Erythroblast (primary cell): ENCODE data around the gene VENTX.

Source experiments
- DNase-seq, 2 experiments: peaks; one replicate each; lab custom pipeline; 2025; lab: John Stamatoyannopoulos, UW
- GATA1 ChIP-seq: IDR thresholded peaks from 2 replicates; pipeline ENCODE4 v1.6.1; 2011; ENCODE audit warnings: low read depth, mild to moderate bottlenecking, control low read depth, low read length, moderate library complexity
- POLR2A ChIP-seq: IDR thresholded peaks from 2 replicates; pipeline ENCODE4 v1.6.1; 2011; ENCODE audit warnings: mild to moderate bottlenecking, low read length

Gene VENTX

DNA sequence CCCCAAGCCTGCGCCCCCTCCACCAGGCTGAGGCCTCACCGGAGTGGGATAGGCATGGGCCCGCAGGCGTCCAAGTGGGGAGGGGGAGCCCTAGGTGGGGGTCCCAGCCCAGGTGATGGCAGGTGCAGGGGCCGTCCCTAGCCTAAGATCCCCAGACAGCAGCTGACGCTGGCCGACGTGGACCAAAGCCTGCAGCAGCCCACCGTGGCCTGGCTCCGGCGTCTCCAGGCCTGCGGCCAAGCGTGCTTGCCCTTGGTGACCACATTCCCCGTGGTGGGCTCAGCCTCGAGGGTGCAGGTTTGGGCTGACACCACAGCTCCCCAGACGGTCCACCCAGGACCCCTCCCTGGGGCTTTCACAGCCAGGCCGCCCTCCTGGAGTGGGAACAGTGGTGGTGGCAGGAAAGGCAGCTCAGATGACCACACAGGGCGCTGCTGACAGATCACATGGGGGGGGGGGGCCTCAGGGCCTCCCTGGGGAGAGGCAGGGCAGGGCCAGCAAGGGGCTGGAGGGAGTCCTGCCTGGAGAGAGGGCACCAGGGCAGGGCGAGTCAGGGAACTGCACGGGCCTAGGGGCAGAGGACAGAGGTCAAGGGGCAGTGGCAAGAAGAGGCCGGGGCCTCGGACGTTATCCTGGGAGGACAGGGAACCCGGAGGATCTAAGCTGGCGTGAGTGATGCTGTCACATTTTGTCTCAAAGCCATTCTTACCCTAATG is 39.8 kb downstream of the VENTX start:
- no peak for DNase-seq
- TF ChIP-seq GATA1 (no peak), POLR2A (no peak)

DNA sequence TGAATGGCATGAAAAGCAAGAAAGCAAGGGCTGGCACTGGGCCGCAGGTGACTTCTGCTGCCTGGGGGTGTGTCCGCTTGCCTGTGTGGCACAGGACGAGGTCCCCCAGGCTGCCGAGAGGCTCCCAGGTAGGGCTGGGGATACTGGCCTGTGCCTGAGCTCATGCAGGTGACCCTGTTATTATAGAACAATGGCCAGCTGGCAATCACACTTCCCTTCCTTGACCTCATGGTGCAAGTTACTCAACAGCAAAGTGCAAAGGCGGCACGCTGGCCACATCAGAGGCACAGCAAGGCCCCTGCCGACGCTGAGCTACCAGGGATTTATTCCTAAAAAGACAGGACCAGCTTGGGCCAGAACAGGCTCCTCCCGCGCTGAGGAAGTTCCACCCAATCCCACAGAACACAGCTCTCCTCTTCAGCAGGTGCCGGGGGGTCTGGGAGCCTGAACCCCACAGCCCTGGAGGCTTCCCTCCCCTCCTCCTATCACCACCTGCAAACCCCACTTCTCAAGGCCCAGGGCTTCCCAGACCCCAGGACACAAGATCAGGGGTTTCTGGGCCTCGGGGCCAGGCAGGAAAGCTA is 40.4 kb downstream of the VENTX start:
- DNase-seq = no peak
- no peak for TF ChIP-seq POLR2A
- no peak for TF ChIP-seq GATA1

DNA sequence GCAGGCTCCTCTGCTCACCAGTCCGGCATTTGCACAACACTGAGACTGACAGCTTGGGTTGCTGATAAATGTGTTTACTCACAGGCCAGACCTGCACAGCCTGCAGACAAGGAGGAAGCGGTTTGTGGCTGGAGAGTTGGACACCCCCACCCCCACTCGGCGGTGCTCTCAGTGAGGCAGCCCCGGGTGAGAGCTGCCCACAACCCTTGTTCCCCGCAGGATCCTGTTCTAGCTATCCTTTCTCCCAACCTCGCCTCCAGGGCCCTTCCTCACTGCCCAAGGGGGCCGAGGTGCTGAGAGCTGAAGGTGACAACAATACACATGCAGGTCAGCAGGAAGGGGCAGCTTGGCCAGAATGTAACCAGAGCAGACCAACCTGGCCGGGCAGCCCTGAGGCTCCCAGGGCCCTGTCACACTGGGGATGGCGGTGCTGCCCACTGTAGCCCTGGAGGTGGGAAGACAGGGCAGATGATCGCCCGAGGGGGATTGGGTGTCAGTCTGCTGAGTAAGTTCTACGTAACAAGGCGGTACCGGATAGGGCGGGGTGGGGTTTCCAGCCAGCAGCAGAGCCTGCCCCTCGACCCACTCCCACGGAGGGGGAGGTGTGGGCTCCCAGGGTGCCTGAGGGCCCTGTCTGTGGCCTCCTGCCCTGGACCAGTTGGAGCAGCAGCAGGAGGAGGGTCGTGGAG is 41.1 kb downstream of the VENTX start:
- DNase-seq = peak; percentile 90 to 93
- no peak for TF ChIP-seq GATA1
- TF ChIP-seq POLR2A = peak; percentile 66

DNA sequence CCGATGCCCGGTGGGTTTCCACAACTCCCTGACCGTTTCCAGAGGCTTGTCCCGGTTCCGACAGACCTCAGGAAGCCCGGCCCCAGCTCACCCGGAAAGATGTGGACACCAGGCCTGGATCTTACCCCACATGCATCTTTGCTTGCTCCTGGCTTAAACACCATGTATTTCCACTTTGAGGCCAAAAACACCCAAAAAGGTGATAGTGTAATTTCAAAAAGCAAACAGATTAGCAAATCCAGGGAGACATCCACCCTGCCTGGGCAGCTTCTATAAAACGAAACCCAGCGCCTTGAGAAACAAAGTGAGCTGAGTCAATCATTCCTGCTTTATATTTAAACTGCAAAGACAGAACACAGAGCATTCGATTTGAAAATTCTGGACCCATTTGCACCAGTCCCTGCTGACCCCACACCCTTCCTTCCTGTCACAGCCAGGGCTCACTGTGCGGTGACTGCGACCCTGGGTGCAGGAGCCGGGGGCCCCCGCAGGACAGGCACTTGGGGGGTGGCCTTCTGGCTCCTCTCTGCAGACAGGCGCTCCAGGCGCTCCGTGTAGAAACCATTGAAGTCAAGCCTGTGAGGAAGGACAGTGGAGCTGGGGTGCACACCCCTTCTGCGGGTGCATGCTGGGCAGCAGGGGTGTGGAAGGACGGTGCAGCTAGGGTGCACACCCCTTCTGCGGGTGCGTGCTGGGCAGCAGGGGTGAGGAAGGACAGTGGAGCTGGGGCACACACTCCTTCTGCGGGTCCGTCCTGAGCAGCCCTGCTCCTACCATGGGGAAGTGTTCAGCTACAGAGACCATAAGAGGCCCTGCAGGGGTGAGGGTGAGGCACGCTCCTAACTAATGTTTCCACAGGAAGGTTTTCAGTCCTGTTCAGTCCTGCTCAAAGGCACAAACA is 41.9 kb downstream of the VENTX start:
- peak; percentile 36 to 48 for DNase-seq
- TF ChIP-seq POLR2A (no peak), GATA1 (no peak)

DNA sequence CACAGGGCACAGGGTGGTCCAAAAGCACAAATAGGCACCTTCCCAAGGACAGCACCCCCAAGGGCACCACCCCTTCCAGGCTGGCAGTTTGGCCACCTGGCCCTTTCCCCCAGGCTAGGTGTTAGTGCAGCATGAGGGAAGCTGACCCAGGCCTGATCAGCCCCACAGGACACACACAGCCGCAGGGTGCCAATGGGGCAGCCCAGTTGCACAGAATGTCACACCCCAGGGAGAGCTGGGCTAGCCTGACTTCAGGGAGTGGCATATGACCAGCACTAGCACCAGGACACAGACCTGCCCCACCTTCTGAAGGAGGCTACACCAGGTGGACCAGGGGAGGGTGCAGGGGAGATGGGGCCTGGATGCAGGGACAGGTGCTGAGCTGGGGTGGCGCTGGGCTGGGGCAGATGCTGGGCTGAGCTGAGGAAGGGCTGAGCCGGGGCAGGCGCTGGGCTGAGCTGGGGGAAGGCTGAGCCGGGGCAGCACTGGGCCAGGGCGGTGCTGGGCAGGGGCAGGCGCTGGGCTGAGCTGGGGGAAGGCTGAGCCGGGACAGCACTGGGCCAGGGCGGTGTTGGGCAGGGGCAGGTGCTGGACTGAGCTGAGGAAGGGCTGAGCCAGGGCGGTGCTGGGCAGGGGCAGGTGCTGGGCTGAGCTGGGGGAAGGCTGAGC is 42.9 kb downstream of the VENTX start:
- TF ChIP-seq POLR2A (no peak), GATA1 (no peak)
- DNase-seq = no peak

DNA sequence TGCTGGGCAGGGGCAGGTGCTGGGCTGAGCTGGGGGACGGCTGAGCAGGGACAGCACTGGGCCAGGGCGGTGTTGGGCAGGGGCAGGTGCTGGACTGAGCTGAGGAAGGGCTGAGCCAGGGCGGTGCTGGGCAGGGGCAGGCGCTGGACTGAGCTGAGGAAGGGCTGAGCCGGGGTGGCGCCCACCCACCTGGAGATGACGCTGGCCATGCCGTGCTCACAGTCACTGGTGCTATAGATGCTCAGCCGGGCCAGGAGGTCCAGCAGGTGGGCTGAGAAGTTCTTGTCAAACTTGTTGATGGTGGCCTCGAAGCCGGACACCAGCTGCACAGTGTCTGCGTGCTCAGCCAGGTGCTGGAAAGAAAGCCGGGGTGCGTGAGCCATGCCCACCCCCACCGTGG is 43.4 kb downstream of the VENTX start:
- no peak for DNase-seq
- TF ChIP-seq POLR2A (no peak), GATA1 (no peak)

DNA sequence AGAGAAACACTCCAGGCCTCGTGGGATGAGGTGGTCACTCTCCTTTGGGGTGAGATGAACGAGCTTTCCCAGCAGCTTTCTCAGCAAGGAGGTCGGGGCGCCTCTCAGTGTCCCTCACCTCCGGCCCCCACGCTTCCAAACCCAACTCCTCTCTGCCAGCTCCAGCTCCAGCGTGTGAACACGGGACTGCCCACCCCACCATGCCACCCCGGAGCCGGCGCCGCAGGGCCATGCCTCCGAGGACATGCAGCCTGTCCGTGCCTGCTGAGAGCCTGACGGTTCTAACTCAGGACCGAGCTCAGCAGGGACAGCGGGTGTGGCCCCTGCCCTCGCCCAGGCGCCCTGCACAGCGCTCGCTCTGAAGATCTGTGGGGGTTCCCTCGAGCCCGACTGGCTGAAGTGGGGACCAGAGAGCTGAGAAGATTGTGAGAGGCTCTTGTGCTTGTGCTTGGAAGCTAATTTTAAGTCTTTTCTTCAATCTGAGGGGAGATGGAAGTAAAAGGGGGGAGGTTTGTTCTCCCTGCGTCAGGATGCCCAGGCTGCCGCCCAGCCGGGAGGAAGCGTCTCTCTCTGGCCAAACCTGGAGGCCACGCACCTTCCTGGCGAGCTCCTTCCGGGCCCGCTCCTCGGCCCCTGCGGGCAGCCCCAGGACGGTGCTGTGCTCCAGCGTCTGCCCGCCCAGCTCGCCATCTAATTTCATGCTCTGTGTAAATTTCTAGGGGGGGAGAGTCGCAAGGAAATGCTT is 44.1 kb downstream of the VENTX start:
- DNase-seq = no peak
- TF ChIP-seq POLR2A (no peak), GATA1 (no peak)

DNA sequence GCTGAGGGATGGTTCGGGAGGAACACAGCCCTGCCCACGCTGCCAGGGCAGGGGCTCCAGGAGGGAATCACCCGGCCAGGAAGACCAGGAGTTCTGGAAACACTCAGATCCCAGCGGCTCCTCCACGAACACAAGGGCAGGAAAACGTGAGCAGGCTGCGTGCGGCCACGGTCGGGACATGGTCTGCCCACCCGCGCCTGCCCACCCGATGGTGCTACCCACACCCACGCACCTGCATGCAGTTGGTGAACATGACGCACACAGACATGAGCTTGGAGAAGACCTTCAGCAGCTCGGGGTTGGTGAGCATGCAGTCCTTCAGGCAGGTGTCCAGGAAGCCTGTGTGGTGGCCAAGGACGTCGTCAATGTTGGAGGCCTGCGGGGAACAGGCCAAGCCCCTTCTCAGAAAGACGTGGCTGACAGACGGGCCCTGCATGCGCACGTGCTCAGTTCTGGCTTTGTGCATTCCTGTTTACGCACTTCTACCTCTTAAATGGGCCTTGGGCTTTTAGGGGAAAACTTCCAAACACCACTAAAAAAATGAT is 45.3 kb downstream of the VENTX start:
- no peak for DNase-seq
- TF ChIP-seq POLR2A (no peak), GATA1 (no peak)

DNA sequence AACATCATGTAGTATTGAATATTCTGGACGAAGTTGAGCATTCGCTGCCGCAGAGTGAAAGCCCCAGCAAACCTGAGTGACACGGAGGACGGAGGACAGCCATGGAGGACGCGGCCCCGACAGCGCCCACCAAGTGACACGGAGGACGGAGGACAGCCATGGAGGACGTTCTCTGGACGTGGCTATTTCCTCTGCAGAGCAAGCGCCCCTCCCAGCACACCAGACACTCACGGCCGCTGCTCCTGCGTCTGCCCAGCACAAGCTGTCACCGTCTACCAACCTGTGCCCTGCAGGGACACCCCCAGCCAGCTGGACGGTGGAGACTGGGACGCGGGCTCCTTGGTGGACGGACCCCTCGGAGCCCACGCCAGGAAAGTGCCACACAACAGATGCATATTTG is 46.3 kb downstream of the VENTX start:
- no peak for DNase-seq
- TF ChIP-seq POLR2A (no peak), GATA1 (no peak)

DNA sequence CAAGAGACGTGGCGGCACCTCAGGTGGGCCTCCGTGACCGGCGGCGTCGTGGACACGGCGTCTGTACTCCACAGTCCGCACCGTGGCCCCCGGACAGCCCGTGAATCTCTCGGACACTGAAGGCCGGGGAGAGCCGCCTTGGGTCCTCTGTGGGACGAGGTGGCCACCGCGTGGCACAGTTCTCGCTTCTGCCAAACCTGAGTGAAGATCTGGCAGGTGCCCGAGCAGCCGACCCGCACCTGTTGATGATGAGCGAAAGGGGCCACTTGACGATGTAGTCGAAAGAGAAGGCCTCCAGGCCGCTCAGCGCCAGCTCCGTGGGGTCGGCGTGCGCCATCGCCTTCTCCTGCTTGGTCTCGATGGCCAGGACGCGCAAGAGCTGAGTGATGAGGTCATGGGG is 47.6 kb downstream of the VENTX start:
- no peak for DNase-seq
- TF ChIP-seq GATA1 (no peak), POLR2A (no peak)

DNA sequence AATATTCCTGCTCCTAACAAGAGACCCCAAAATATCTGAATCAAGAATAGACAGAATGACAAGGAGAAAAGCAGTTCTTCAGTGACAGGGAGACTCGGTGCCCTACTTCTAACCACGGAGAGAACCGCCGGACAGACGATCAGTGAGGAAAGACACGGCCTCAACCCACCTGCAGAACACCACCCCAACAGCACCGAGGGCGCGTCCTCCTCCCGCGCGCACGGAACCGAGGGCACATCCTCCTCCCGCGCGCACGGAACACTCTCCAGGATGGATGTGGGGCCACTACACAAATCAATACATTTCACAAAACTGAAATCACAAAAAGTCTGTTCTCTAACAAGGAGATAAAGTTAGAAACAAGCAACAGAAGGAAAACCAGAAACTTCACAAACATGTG is 48.7 kb downstream of the VENTX start:
- TF ChIP-seq POLR2A (no peak), GATA1 (no peak)
- no peak for DNase-seq

DNA sequence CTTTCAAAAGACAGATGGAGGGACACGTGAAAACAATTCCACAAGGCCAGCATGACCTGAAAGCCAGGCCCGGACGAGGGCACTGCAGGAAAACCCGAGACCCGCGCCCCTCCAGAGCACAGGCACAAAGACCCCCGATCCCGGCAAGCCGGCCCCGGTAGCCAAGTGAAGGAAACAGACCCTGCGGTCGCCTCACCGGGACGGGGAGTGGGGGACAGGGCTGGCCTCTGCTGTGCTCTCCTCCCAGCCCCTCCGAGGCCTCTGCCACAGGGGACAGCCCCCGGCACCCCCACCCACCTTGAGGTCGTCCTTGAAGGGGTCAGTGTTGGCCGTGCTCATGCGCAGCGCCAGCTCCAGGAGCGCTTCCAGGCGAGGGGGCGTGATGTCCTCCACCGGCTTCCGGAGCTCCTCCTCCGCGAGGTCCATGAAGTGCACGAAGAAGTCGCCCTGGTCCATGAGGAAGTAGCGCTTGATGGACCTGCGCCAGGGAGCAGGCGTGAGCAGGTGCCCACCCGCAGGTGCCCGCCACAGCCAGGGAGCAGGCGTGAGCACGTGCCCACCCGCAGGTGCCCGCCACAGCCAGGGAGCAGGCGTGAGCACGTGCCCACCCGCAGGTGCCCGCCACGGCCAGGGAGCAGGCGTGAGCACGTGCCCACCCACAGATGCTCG is 50.3 kb downstream of the VENTX start:
- TF ChIP-seq POLR2A (no peak), GATA1 (no peak)
- no peak for DNase-seq
